Measurements from ENCODE around the gene CFAP53. TPM values are rescaled to one million over a fixed set of nuclear protein-coding genes. Genes with fewer than 3 reads are reported as not detected.
"Not testable (repeated sequence)": the region's sequence is repeated elsewhere in the genome, so short reads cannot be mapped to it uniquely, and the experiment has no call there.

CFAP53 gene
- total RNA-seq, 1 experiment from 2014 or later: not detected

- H3K4me1 ChIP-seq: no peaks in the 10 kb centered on the region
- no peak overlapping the region for H3K27ac ChIP-seq
- no peaks in the 10 kb centered on the region for H3K36me3 ChIP-seq
- no peak for DNase-seq
- no peaks in the 10 kb centered on the region for H3K9me3 ChIP-seq (replicated peaks)
- no peak overlapping the region for H3K4me3 ChIP-seq
- H3K27me3 ChIP-seq: no peaks in the 10 kb centered on the region
Observed at GRCh38 chr18:50298443-50299284, 32.4 kb upstream of the CFAP53 start.

GRCh38 chr18:50297621-50298442 is 31.5 kb upstream of the CFAP53 start:
- H3K4me3 ChIP-seq: no peak overlapping the region
- no peaks in the 10 kb centered on the region for H3K27me3 ChIP-seq
- DNase-seq: no peak
- H3K4me1 ChIP-seq: no peaks in the 10 kb centered on the region
- H3K27ac ChIP-seq: no peak overlapping the region
- H3K36me3 ChIP-seq: no peaks in the 10 kb centered on the region
- H3K9me3 ChIP-seq (replicated peaks): no peaks in the 10 kb centered on the region

DNA sequence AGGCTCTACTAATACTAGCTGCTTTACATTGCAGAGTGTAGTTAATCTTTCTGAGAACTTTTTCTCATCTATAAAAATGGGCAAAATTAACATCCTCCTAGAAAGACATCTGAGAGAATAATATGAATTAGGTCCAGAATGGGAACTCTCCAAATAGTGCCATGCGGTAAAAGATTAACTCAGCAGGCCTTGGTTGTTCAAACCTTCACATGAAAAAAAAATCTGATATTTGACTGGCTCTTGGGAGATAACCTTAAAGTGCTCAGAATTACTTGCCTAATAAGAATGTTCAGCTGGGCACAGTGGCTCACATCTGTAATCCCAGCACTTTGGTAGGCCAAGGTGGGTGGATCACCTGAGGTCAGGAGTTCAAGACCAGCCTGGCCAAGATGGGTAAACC is 26.7 kb upstream of the CFAP53 start:
- Histone ChIP-seq H3K27me3 (no peaks in the 10 kb centered on the region), H3K27ac (no peak overlapping the region), H3K9me3 (replicated peaks) (no peaks in the 10 kb centered on the region), H3K4me3 (no peak overlapping the region), H3K36me3 (no peaks in the 10 kb centered on the region), H3K4me1 (no peaks in the 10 kb centered on the region)
- no peak for DNase-seq

- no peak overlapping the region for H3K27ac ChIP-seq
- no peaks in the 10 kb centered on the region for H3K9me3 ChIP-seq (replicated peaks)
- H3K36me3 ChIP-seq: peaks cover 3% of the 10 kb centered on the region
- no peak overlapping the region for H3K4me3 ChIP-seq
- no peaks in the 10 kb centered on the region for H3K4me1 ChIP-seq
- no peak for DNase-seq
- H3K27me3 ChIP-seq: no peaks in the 10 kb centered on the region
Observed at GRCh38 chr18:50289108-50289443, 22.8 kb upstream of the CFAP53 start.

- peak overlapping the region; percentile 25; the same call in 1 of the 2 replicates for H3K27ac ChIP-seq
Observed at GRCh38 chr18:50288348-50289107, 22.2 kb upstream of the CFAP53 start.

GRCh38 chr18:50287441-50288347 is 21.4 kb upstream of the CFAP53 start, which contains the start of gene CXXC1:
CXXC1 (minus strand) TSS chr18:50287692; CDS start chr18:50287589, 103 bp downstream.
- DNase-seq: peak; percentile 98
- peak within 1 kb of the TSS; percentile 25 for H3K27ac ChIP-seq
- no peaks in the 10 kb centered on the region for H3K4me1 ChIP-seq
- peak within 1 kb of the TSS; percentile 78 for H3K4me3 ChIP-seq
- no peaks in the 10 kb centered on the region for H3K9me3 ChIP-seq (replicated peaks)
- no peaks in the 10 kb centered on the region for H3K27me3 ChIP-seq
- peaks cover 5% of the 10 kb centered on the region for H3K36me3 ChIP-seq

More at GRCh38 chr18:50288348-50289107, 22.2 kb upstream of the CFAP53 start:
- not testable (repeated sequence) for DNase-seq; H3K27me3 ChIP-seq; H3K9me3 ChIP-seq (replicated peaks); H3K4me1 ChIP-seq; H3K36me3 ChIP-seq
- H3K4me3 ChIP-seq: peak overlapping the region; percentile 78

DNA sequence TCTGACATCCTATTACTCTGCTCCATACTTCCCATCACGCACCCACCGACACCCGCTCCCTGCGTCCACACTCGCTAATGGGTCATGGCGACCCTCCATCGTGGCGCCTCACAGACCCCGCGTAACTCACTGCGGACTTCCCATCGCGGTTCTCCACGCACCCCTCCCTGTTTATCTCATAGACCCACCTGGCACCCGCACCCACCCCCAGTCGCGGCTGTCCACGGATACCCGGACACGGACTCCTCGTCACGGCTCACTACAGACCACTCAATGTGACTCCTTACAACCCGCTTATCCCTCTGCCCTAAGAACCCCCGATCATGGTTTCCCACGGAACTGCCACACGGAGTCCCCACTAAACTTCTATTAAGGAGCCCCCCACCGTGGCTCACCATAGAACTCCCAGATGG is 20.7 kb upstream of the CFAP53 start:
- DNase-seq: no peak
- peaks cover 10% of the 10 kb centered on the region for H3K36me3 ChIP-seq

GRCh38 chr18:50286391-50287027 is 20.2 kb upstream of the CFAP53 start:
- no peaks in the 10 kb centered on the region for H3K9me3 ChIP-seq (replicated peaks)
- H3K4me1 ChIP-seq: no peaks in the 10 kb centered on the region
- H3K27ac ChIP-seq: no peak overlapping the region; the same call in 1 of the 2 replicates
- H3K4me3 ChIP-seq: peak overlapping the region; percentile 78
- peaks cover 13% of the 10 kb centered on the region for H3K36me3 ChIP-seq
- no peak for DNase-seq
- no peaks in the 10 kb centered on the region for H3K27me3 ChIP-seq

More for the DNA sequence above, 20.7 kb upstream of the CFAP53 start:
- Histone ChIP-seq H3K4me1 (no peaks in the 10 kb centered on the region), H3K4me3 (peak overlapping the region; percentile 78), H3K27me3 (no peaks in the 10 kb centered on the region), H3K9me3 (replicated peaks) (no peaks in the 10 kb centered on the region), H3K27ac (peak overlapping the region; percentile 21)

DNA sequence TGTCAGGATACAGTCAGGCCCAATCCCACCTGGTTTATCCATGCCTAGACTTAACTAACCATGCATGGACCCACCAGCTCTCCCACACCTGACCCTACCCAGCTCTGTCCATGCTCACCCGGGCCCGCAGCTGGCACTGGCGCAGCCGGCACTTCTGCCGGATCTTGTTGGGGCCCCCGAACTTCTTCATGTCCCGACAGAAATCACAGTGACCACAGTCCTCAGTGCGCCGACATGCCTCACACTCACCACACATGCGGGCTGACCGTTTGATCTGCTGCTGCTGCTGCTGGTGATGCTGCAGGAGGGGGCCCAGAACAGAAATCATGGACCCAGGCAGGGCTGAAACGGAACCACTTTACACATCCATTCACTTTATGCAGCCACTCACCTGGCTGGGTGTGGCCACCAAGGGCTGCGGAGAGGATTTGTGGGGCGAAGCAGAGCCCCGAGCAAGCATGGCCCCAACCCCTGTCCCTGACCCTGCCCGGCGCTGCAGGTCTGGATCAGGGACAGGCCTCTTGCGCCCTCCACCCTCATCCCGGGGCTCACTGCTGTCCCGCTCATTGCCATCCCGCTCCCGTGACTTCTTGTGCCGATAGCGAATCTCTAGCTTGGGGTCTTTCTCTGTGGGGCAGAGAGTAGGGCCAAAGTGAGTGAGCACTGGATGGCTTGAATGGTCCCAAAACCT is 19.5 kb upstream of the CFAP53 start:
- Histone ChIP-seq H3K9me3 (replicated peaks) (no peaks in the 10 kb centered on the region), H3K27me3 (no peaks in the 10 kb centered on the region), H3K36me3 (peaks cover 13% of the 10 kb centered on the region), H3K4me3 (no peak overlapping the region), H3K27ac (no peak overlapping the region), H3K4me1 (no peaks in the 10 kb centered on the region)
- no peak for DNase-seq

- Histone ChIP-seq H3K9me3 (replicated peaks) (no peaks in the 10 kb centered on the region), H3K27me3 (no peaks in the 10 kb centered on the region), H3K4me3 (no peak overlapping the region), H3K4me1 (peaks cover 4% of the 10 kb centered on the region; the same call in 1 of the 2 replicates), H3K27ac (no peak overlapping the region), H3K36me3 (peaks cover 13% of the 10 kb centered on the region)
- DNase-seq: no peak
Observed at GRCh38 chr18:50285071-50285470, 18.8 kb upstream of the CFAP53 start.

DNA sequence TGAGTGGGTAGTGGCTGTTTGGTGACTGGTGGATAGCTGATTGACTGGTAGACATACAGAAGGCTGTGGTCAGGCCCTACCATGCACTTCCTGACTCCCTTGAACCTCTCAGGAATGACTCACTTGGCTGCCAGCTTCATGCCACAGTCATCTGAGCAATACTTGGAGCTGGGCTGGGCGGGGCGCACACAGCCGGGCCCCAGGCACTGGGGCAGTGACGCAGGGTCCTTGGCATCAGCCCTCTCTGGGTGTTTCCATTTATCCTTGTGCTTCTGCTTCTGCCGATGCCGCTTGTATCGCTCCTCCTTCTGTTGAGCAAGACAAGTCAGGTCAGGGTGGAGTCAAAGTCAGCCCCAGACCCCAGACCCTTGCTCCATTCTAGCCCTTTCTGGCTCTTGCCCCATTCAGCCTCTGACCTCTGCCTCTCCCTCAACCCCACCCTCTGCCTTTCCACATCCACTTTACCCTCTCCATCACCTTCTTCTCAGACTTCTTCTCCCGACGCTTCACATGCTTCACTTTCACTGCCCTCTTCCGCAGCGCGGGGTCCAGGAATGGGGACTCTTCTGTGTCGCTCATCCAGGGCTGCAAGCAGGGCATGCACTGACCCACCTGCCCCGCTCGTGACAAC is 18.1 kb upstream of the CFAP53 start:
- Histone ChIP-seq H3K4me1 (peaks cover 4% of the 10 kb centered on the region; the same call in 1 of the 2 replicates), H3K27me3 (no peaks in the 10 kb centered on the region), H3K9me3 (replicated peaks) (no peaks in the 10 kb centered on the region), H3K36me3 (peaks cover 17% of the 10 kb centered on the region), H3K27ac (no peak overlapping the region), H3K4me3 (no peak overlapping the region)
- DNase-seq: no peak

DNA sequence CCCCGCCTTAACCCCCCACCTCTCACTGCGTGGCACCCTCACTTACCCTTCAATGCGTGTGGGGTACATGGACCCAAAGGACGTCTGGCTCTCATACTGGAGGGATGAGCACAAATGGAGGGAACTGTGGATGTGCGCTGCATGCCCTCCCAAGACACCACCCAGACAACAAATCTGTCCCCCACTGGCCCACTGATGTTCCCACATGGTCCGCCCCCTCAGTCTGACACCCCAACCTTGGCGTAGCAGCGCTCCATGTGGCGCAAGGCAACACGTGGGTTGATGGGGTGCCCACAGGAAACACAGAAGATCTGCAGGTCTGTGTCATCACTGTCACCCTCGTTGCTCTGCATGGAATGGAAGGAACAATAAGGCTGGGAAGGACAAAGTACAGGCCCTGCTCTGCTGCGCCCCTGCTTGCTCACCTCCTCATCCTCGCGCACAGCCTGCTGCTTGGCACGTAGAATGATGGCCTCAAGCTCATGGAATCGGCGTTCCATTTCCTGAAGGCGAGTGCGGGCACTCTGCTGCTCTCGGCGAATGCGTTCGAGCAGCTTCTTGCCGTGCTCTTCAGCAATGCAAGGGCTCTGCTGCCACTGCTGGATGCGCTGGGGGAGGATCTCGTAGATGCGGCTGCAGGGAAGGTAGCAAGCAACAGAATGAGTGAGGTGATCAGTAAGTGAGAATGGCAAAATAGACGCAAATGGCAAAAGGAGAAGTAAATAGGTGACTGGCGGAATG is 17.3 kb upstream of the CFAP53 start:
- H3K4me1 ChIP-seq: peaks cover 4% of the 10 kb centered on the region; the same call in 1 of the 2 replicates
- DNase-seq: no peak
- H3K36me3 ChIP-seq: peaks cover 22% of the 10 kb centered on the region
- no peak overlapping the region for H3K4me3 ChIP-seq
- no peaks in the 10 kb centered on the region for H3K27me3 ChIP-seq
- no peaks in the 10 kb centered on the region for H3K9me3 ChIP-seq (replicated peaks)
- no peak overlapping the region for H3K27ac ChIP-seq
